RWPE1 (cell line): ENCODE data around the gene TEX2.

Experiments
- CTCF ChIA-PET: fragments of 350-600 bp; sonication (Branson Sonifier 250); formaldehyde crosslinking; extraction: SDS; loops from one replicate; lab custom pipeline; 2021; lab: Yijun Ruan, JAX
- POLR2A ChIA-PET: fragments of 400-600 bp; formaldehyde crosslinking; extraction: SDS; loops from one replicate; lab custom pipeline; 2020; ENCODE audit warnings: antibody characterized with exemption; ENCODE audit not compliant: low non-redundant PET; lab: Yijun Ruan, JAX
- DNase-seq: peaks from one replicate; pipeline ENCODE4 v3.0.0; 2012; ENCODE audit warnings: low spot score
- H3K27ac ChIP-seq: fragments of 450-650 bp; 2 replicates; pipeline ENCODE4 v1.5.1; 2017
- CTCF ChIP-seq: fragments of 450-650 bp; conservative IDR thresholded peaks from 2 replicates; pipeline ENCODE4 v1.5.1; 2017; ENCODE audit warnings: low read depth, mild to moderate bottlenecking

Gene TEX2

GRCh38 chr17:64151016-64151368 lies 112.1 kb downstream of the TEX2 start:
- POLR2A ChIA-PET = no interaction called here
- CTCF ChIA-PET = no interaction called here
- no peak overlapping the region for H3K27ac ChIP-seq
- no peak for DNase-seq
- TF ChIP-seq CTCF = no peak

- peak overlapping the region; percentile 71 for H3K27ac ChIP-seq
- TF ChIP-seq CTCF = no peak
- no peak for DNase-seq
- ChIA-PET CTCF (interaction anchor here (3.4 kb wide), 1 partner anchor 131 kb away, joined by 13 read pairs; no protein-coding TSS in a partner anchor), POLR2A (no interaction called here)
Observed at GRCh38 chr17:64150237-64151015, 112.6 kb downstream of the TEX2 start.

GRCh38 chr17:64149196-64149595 lies 113.9 kb downstream of the TEX2 start:
- no peak for TF ChIP-seq CTCF
- CTCF ChIA-PET = interaction anchor here (0.9 to 3.4 kb wide), 4 partner anchors 15 to 133 kb away, joined by 3 to 13 read pairs (median 7); no protein-coding TSS in a partner anchor
- peak overlapping the region; percentile 42 for H3K27ac ChIP-seq
- no peak for DNase-seq
- POLR2A ChIA-PET = no interaction called here

- POLR2A ChIA-PET = no interaction called here
- CTCF ChIA-PET = interaction anchor here (0.6 to 3.4 kb wide), 6 partner anchors 15 to 233 kb away, joined by 3 to 13 read pairs (median 5); no protein-coding TSS in a partner anchor
- TF ChIP-seq CTCF = no peak
- H3K27ac ChIP-seq = peak overlapping the region; percentile 68
- no peak for DNase-seq
Observed at GRCh38 chr17:64148699-64149098, 114.4 kb downstream of the TEX2 start.

- TF ChIP-seq CTCF = no peak
- ChIA-PET CTCF (interaction anchor here (0.6 to 3.4 kb wide), 7 partner anchors 14 to 271 kb away, joined by 3 to 13 read pairs (median 4); no protein-coding TSS in a partner anchor), POLR2A (no interaction called here)
- H3K27ac ChIP-seq = peak overlapping the region; percentile 68
- no peak for DNase-seq
Observed at GRCh38 chr17:64148017-64148631, 114.9 kb downstream of the TEX2 start.

GRCh38 chr17:64147110-64148016 lies 115.7 kb downstream of the TEX2 start:
- no peak for TF ChIP-seq CTCF
- peak; percentile 35 for DNase-seq
- ChIA-PET CTCF (interaction anchor here (0.5 to 3.4 kb wide), 4 partner anchors 132 to 1051 kb away, joined by 3 to 13 read pairs (median 6); no protein-coding TSS in a partner anchor), POLR2A (no interaction called here)
- peak overlapping the region; percentile 99 for H3K27ac ChIP-seq
